Caco-2 (cell line): ENCODE results near the gene EVA1A. TPM values are rescaled to one million over a fixed set of nuclear protein-coding genes. Genes with fewer than 3 reads are reported as not detected.

Source experiments
- BruUV-seq: library from RNA; stranded (reverse); fragments of 400-500 nt; replicated peaks from 2 replicates; lab custom pipeline; 2021; lab: Mats Ljungman, UMichigan
- CTCF ChIA-PET: fragments of 300-600 bp; sonication (Branson Sonifier 250); formaldehyde crosslinking; loops from one replicate; lab custom pipeline; 2022; ENCODE audit warnings: antibody characterized with exemption; lab: Charles Lee
- POLR2A ChIA-PET: fragments of 300-600 bp; sonication (Branson Sonifier 250); formaldehyde crosslinking; loops from one replicate; lab custom pipeline; 2022; ENCODE audit warnings: antibody characterized with exemption; lab: Charles Lee
- DNase-seq, 2 experiments: peaks; one replicate each; pipeline versions ENCODE4 v3.0.0 to v3.0.0-alpha.2; 2020 to 2022
- H3K27me3 ChIP-seq: replicated peaks from 2 replicates; pipeline ENCODE4 v1.6.0; 2011; ENCODE audit warnings: low read length; ENCODE audit not compliant: control insufficient read depth, insufficient read depth
- H3K36me3 ChIP-seq: 2 replicates; pipeline ENCODE4 v1.5.1; 2011; ENCODE audit warnings: low read length; ENCODE audit not compliant: control insufficient read depth, insufficient read depth
- H3K4me1 ChIP-seq: fragments of 250-450 bp; sonication (Bioruptor Pico); 2 replicates; pipeline ENCODE4 v1.5.1; 2020; ENCODE audit warnings: mild to moderate bottlenecking
- H3K4me3 ChIP-seq: 2 replicates; pipeline ENCODE4 v1.5.1; 2011; ENCODE audit warnings: low read depth, mild to moderate bottlenecking, control low read depth, low read length
- H3K9me3 ChIP-seq: fragments of 250-450 bp; sonication (Bioruptor Pico); 2 replicates; pipeline ENCODE4 v1.5.1; 2020; ENCODE audit warnings: mild to moderate bottlenecking, moderate library complexity
- H3K27ac Mint-ChIP-seq: one replicate; pipeline ENCODE4 v1.8.0; 2022; ENCODE audit warnings: mixed read lengths; ENCODE audit not compliant: unreplicated experiment
- H3K27me3 Mint-ChIP-seq: one replicate; pipeline ENCODE4 v1.8.0; 2022; ENCODE audit warnings: mixed read lengths; ENCODE audit not compliant: insufficient read depth, unreplicated experiment
- H3K36me3 Mint-ChIP-seq: one replicate; pipeline ENCODE4 v1.8.0; 2022; ENCODE audit warnings: mild to moderate bottlenecking, mixed read lengths; ENCODE audit not compliant: insufficient read depth, unreplicated experiment
- H3K4me1 Mint-ChIP-seq: one replicate; pipeline ENCODE4 v1.8.0; 2022; ENCODE audit warnings: low read depth, mixed read lengths; ENCODE audit not compliant: unreplicated experiment
- H3K4me3 Mint-ChIP-seq: one replicate; pipeline ENCODE4 v1.8.0; 2022; ENCODE audit warnings: mild to moderate bottlenecking, moderate library complexity, mixed read lengths; ENCODE audit not compliant: unreplicated experiment
- H3K9me3 Mint-ChIP-seq: one replicate; pipeline ENCODE4 v1.8.0; 2022; ENCODE audit warnings: mixed read lengths; ENCODE audit not compliant: unreplicated experiment
- CTCF ChIP-seq, 2 experiments: fragments of 200-600 bp in 1 of 2; IDR thresholded peaks; 1 replicate in 1 of 2; 2 replicates in 1 of 2; pipeline versions ENCODE4 v1.5.1 to v1.8.0; 2011 to 2022; ENCODE audit warnings: antibody characterized with exemption in 1 of 2, control low read depth in 1 of 2, inconsistent platforms in 1 of 2, low read depth in 1 of 2, low read length in 1 of 2, mild to moderate bottlenecking in 1 of 2, moderate library complexity in 1 of 2; ENCODE audit not compliant: insufficient read depth in 1 of 2, severe bottlenecking in 1 of 2, unreplicated experiment in 1 of 2
- intact Hi-C: fragments of 100-400 bp; cut with micrococcal nuclease; formaldehyde crosslinking; loops from one replicate; pipeline ENCODE4 v1.10.0; 2022; ENCODE audit not compliant: unreplicated experiment
- total RNA-seq: library from RNA; stranded (reverse); gene quantifications from 2 replicates; pipeline ENCODE4 v1.2.3, GENCODE V29; 2022

Gene EVA1A
- total RNA-seq, 1 experiment from 2014 or later: 0.25 TPM

- H3K4me1 ChIP-seq: no peaks in the 10 kb centered on the region
- H3K9me3 ChIP-seq: no peaks in the 10 kb centered on the region
- peaks cover 7% of the 10 kb centered on the region for H3K4me1 Mint-ChIP-seq
- DNase-seq: no peak
- H3K4me3 Mint-ChIP-seq: no peak overlapping the region
- H3K36me3 Mint-ChIP-seq: no peaks in the 10 kb centered on the region
- no peaks in the 10 kb centered on the region for H3K36me3 ChIP-seq
- H3K4me3 ChIP-seq: no peak overlapping the region
- H3K9me3 Mint-ChIP-seq: no peaks in the 10 kb centered on the region
- peaks cover 16% of the 10 kb centered on the region for H3K27me3 Mint-ChIP-seq
- no TSS peak for BruUV-seq
- TF ChIP-seq CTCF (IDR thresholded peaks at IDR 0.05; ENCODE audit: insufficient read depth in 1 of 2, low read depth in 1 of 2, low read length in 1 of 2, severe bottlenecking in 1 of 2, unreplicated experiment in 1 of 2): no peak
- ChIA-PET POLR2A (no interaction called here), CTCF (no interaction called here)
- H3K27ac Mint-ChIP-seq: no peak overlapping the region
- H3K27me3 ChIP-seq: peaks cover 2% of the 10 kb centered on the region
- intact Hi-C loops: no loop called here
Measured at GRCh38 chr2:75555701-75556100, 5.0 kb downstream of the EVA1A start.

GRCh38 chr2:75553935-75554531 is 6.7 kb downstream of the EVA1A start:
- Mint-ChIP-seq H3K4me1 (no peaks in the 10 kb centered on the region), H3K4me3 (no peak overlapping the region), H3K9me3 (no peaks in the 10 kb centered on the region), H3K36me3 (no peaks in the 10 kb centered on the region), H3K27me3 (peaks cover 16% of the 10 kb centered on the region), H3K27ac (no peak overlapping the region)
- TF ChIP-seq CTCF (IDR thresholded peaks at IDR 0.05; ENCODE audit: insufficient read depth in 1 of 2, low read depth in 1 of 2, low read length in 1 of 2, severe bottlenecking in 1 of 2, unreplicated experiment in 1 of 2): no peak
- H3K4me1 ChIP-seq: 0 out of 2 replicates have a peak, but pooled peaks cover 6% of the 10 kb centered on the region
- H3K27me3 ChIP-seq: no peaks in the 10 kb centered on the region
- H3K9me3 ChIP-seq: no peaks in the 10 kb centered on the region
- ChIA-PET POLR2A (no interaction called here), CTCF (no interaction called here)
- no peak for DNase-seq
- no peaks in the 10 kb centered on the region for H3K36me3 ChIP-seq
- intact Hi-C loops: no loop called here
- no TSS peak for BruUV-seq
- H3K4me3 ChIP-seq: no peak overlapping the region

GRCh38 chr2:75552222-75552621 is 8.5 kb downstream of the EVA1A start:
- peaks cover 10% of the 10 kb centered on the region for H3K27me3 Mint-ChIP-seq
- no peaks in the 10 kb centered on the region; the same call in 1 of the 2 replicates for H3K27me3 ChIP-seq
- no peaks in the 10 kb centered on the region for H3K36me3 ChIP-seq
- H3K4me1 Mint-ChIP-seq: no peaks in the 10 kb centered on the region
- intact Hi-C loops: no loop called here
- H3K4me3 Mint-ChIP-seq: no peak overlapping the region
- CTCF ChIA-PET: no interaction called here
- H3K9me3 ChIP-seq: no peaks in the 10 kb centered on the region
- no peak for DNase-seq
- no peak for TF ChIP-seq CTCF (IDR thresholded peaks at IDR 0.05; ENCODE audit: insufficient read depth in 1 of 2, low read depth in 1 of 2, low read length in 1 of 2, severe bottlenecking in 1 of 2, unreplicated experiment in 1 of 2)
- no peak overlapping the region for H3K4me3 ChIP-seq
- H3K27ac Mint-ChIP-seq: no peak overlapping the region
- H3K36me3 Mint-ChIP-seq: no peaks in the 10 kb centered on the region
- BruUV-seq: no TSS peak
- POLR2A ChIA-PET: no interaction called here
- H3K4me1 ChIP-seq: 0 out of 2 replicates have a peak, but pooled peaks cover 6% of the 10 kb centered on the region
- no peaks in the 10 kb centered on the region for H3K9me3 Mint-ChIP-seq
